Posterior vena cava (tissue), 2 donors: ENCODE results near the gene COL24A1. TPM values are rescaled to one million over a fixed set of nuclear protein-coding genes. Genes with fewer than 3 reads are reported as not detected.
"Not testable (repeated sequence)": the region's sequence is repeated elsewhere in the genome, so short reads cannot be mapped to it uniquely, and the experiment has no call there.

Experiments
- DNase-seq: peaks from one replicate; pipeline ENCODE4 v3.0.0-alpha.2; 2020; ENCODE audit warnings: low spot score
- intact Hi-C, 2 donors: fragments of 100-400 bp; cut with DNase I; formaldehyde crosslinking; loops; one replicate each; pipeline versions ENCODE4 v1.14.1 to v1.14.2; 2022 to 2023
- total RNA-seq, 2 donors: library from RNA; stranded (reverse); fragmentation: NEBNext Ultra II Directional; extraction: Animal tissue kit (Norgen Biotek cat#: 25700); gene quantifications; one replicate each; pipeline ENCODE4 v1.2.1, GENCODE V29; 2021
- donor health status: DM: yes; HTN: yes; CAD: no.
- donor health status: DM: yes; HTN: yes; CAD: no.

COL24A1 gene
- total RNA-seq, 2 donors from 2014 or later = 0.19 to 0.38 TPM

- DNase-seq = no peak
- intact Hi-C loops = no loop called here
These were observed 412.8 kb downstream of the COL24A1 start for GRCh38 chr1:85743814-85744213.

DNA sequence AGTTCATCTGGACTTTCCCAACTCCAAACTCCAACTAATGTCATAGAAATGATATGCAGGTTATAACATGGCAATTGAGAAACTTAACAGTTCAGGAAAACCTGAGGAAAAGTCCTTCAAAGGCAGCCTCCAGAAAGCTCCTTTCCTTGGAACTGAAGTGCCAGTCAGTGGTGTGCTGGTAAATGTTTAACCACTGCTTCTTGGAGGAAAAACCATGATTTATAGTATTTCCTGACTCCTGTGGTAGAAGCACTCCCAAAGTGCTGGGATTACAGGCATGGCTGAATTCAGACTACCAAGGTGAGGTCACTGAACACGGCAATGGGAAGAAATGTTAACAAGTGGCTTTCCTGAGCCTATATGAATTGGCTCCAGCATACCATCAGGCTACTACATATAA is 421.6 kb downstream of the COL24A1 start:
- DNase-seq = no peak
- intact Hi-C loops = no loop called here

- intact Hi-C loops = no loop called here
- DNase-seq = no peak
These were observed 437.8 kb downstream of the COL24A1 start for GRCh38 chr1:85718678-85719340.

DNA sequence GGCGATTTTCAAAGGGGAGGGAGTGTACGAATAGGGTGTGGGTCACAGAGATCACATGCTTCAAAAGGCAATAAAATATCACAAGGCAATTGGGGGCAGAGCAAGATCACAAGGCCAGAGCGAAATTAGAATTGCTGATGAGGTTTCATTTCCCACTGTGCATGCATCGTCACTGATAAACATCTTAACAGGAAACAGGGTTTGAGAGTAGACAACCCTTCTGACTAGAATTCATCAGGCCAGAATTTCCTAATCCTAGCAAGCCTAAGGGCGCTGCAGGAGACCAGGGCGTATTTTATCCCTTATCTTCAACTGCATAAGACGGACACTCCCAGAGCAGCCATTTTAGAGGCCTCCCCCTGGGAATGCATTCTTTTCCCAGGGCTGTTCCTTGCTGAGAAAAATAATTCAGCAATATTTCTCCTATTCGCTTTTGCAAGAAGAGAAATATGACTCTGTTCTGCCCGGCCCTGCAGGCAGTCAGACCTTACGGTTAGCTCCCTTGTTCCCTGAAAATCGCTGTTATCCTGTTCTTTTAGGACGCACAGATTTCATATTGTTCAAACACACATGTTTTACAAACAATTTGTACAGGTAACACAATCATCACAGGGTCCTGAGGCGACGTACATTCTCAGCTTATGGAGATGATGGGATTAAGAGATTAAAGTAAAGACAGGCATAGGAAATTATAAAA is 442.0 kb downstream of the COL24A1 start:
- intact Hi-C loops, DNase-seq: not testable (repeated sequence)

DNA sequence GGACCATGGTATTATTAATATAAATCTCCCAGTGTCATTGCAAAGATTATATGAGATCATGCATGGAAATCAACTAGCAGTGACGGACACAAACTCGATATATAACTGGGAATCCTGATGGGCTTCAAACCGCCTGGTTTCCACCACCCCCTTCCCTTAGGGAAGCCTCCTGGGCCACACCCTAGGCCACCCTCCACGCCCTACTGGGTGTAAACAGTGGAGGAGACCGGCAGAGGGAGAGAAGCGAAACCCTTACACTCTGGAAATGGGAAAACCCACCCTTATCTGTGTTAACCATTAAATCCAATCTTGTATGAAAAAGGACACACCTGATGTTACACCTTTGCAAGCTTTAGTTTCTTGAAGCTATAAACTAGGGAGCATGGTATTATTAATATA is 447.7 kb downstream of the COL24A1 start:
- no peak for DNase-seq
- intact Hi-C loops = no loop called here

GRCh38 chr1:85707990-85708828 is 448.4 kb downstream of the COL24A1 start, which contains the start of gene ZNHIT6:
ZNHIT6 (minus strand) TSS chr1:85708433; CDS start chr1:85708284, 149 bp downstream.
- intact Hi-C loops = no loop called here
- peak; percentile 97 for DNase-seq

DNA sequence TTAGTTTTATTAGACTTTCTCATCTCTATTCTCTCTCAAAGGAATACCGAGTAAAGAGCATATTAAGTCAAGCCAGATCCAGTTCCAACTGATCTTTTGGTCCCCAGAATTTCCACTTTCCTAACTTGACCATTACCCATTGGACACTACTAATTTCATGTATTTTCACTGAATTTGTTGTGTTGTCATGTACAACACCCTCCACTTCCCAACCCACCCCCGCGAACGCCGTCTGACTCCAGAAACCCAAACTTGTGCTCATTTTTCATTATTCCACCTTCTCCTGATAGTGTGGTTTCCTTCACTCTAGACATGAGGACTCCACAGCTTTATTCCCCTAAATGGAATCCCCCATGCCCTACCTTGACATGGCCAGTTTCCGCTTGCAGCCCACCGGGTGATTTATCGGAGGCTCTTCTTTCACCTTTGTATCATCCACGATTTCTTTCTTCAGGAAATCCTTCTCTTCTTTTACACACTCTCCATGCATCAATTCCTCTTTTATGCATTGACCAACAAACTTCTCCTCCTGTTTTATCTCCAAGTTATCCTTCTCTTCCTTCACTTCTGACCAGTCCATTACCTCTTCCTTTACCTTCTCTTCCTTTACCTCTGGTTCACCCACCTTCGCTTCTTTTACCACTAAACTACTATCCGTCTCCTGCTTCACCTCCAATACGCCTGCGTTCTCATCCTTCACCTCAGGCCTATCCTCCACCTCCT is 449.1 kb downstream of the COL24A1 start:
- intact Hi-C loops = no loop called here
- DNase-seq = no peak

GRCh38 chr1:85705940-85706339 is 450.6 kb downstream of the COL24A1 start:
- intact Hi-C loops = no loop called here
- DNase-seq = no peak

DNA sequence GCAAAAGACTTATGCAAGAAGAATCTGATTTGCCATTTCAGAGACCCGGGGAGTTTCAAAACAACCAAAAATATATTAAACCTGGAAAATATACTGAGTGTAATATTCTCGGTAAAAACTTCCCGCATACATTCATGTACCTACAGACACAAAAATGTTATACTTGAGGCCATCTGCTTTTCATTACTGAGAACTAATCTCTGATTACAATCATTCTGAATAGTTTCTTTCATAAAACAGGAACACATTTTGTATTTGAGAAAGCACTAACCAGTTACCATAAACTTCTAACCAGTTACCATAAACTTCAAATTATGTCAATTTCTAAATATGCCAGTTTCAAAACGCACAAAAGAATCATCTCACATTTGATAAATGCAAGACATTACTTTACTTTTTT is 456.1 kb downstream of the COL24A1 start:
- DNase-seq = no peak
- intact Hi-C loops = no loop called here

GRCh38 chr1:85697895-85698294 is 458.7 kb downstream of the COL24A1 start:
- DNase-seq = no peak
- intact Hi-C loops = no loop called here

GRCh38 chr1:85692730-85693314 is 463.8 kb downstream of the COL24A1 start:
- intact Hi-C loops = loop anchor here (5.0 kb wide), 1 partner anchor 386 kb away; no protein-coding TSS in a partner anchor
- DNase-seq = no peak

- intact Hi-C loops = loop anchor here (5.0 to 10.0 kb wide), 2 partner anchors 105 to 383 kb away; partner anchors contain the start of gene CCN1 (in 1 of the 2)
These were observed 466.7 kb downstream of the COL24A1 start for GRCh38 chr1:85689775-85690404.

DNA sequence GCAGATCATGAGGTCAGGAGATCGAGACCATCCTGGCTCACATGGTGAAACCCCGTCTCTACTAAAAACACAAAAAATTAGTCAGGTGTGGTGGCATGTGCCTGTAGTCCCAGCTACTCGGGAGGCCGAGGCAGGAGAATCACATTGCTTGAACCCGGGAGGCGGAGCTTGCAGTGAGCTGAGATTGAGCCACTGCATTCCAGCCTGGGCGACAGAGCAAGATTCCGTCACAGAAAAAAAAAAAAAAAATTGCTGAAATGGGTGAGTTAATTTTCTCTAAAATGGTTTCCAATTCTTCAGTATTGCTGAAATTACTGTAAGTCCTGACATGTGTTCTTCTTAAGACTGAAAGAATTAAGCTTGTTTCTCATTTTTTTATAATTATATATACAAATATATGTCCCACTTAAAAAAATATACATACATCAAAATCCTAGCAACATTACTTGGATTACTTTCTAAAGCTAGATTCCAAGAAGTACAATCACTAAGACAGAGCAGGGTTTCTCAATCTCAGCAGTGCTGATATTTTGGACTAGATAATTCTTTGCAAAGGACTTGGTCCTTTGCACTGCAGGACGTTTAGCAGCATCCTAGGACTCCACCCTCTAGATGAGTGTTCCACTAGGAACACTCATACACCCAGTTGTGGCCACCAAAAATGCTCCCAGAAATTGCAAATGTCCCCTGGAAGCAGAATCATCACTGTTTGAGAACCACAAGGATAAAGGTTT is 473.1 kb downstream of the COL24A1 start:
- no peak for DNase-seq
- intact Hi-C loops = loop anchor here in 1 of 2 donors (10.0 kb wide), 1 partner anchor 99 kb away; the partner anchor contains the start of gene CCN1

More at GRCh38 chr1:85689775-85690404, 466.7 kb downstream of the COL24A1 start:
- DNase-seq = no peak

- intact Hi-C loops = loop anchor here in 1 of 2 donors (10.0 kb wide), 1 partner anchor 96 kb away; the partner anchor contains the start of gene CCN1
These were observed 475.5 kb downstream of the COL24A1 start for GRCh38 chr1:85681087-85681486.

More at GRCh38 chr1:85681087-85681486, 475.5 kb downstream of the COL24A1 start:
- no peak for DNase-seq
